Psoas muscle (tissue), 8 donors: ENCODE results near the gene STAT3. TPM values are rescaled to one million over a fixed set of nuclear protein-coding genes. Genes with fewer than 3 reads are reported as not detected.
"Not testable (repeated sequence)": the region's sequence is repeated elsewhere in the genome, so short reads cannot be mapped to it uniquely, and the experiment has no call there.

ENCODE experiments used
- ATAC-seq, 4 donors: fragments of 200-7000 bp; cut with Tn5 transposase; one replicate each; pipeline ENCODE4 v1.9.1; 2020; ENCODE audit warnings: moderate library complexity in 3 of 4, mild to moderate bottlenecking in 2 of 4
- DNase-seq, 2 donors: peaks; one replicate each; pipeline ENCODE4 v3.0.0-alpha.2; 2020
- H3K27ac ChIP-seq: fragments of 200-600 bp; one replicate; pipeline ENCODE4 v1.8.0; 2022
- H3K27me3 ChIP-seq, 3 donors: fragments of 200-600 bp in 1 of 3; one replicate each; pipeline versions ENCODE4 v1.6.1 to v1.8.0; 2013 to 2022; ENCODE audit warnings: low read length in 2 of 3, mild to moderate bottlenecking in 2 of 3, moderate library complexity in 1 of 3; ENCODE audit not compliant: insufficient read depth in 3 of 3
- H3K36me3 ChIP-seq, 2 donors: fragments of 200-600 bp in 1 of 2; one replicate each; pipeline versions ENCODE4 v1.6.1 to v1.8.0; 2013 to 2022; ENCODE audit warnings: low read depth in 1 of 2, mild to moderate bottlenecking in 1 of 2, moderate library complexity in 1 of 2; ENCODE audit not compliant: insufficient read depth in 1 of 2
- H3K4me1 ChIP-seq: fragments of 200-600 bp; one replicate; pipeline ENCODE4 v1.8.0; 2022
- H3K4me3 ChIP-seq: fragments of 200-600 bp; one replicate; pipeline ENCODE4 v1.8.0; 2022; ENCODE audit warnings: mild to moderate bottlenecking
- H3K9me3 ChIP-seq: fragments of 200-600 bp; one replicate; pipeline ENCODE4 v1.8.0; 2022
- WGBS, 3 donors: extraction: QIAGEN DNeasy Blood & Tissue Kit; methylation state at CpG; one replicate each; pipeline versions ENCODE4 v1.1.6 to v1.1.7; 2013; 5-methylcytosine and 5-hydroxymethylcytosine counted together
- intact Hi-C, 2 donors: fragments of 100-400 bp; cut with DNase I; formaldehyde crosslinking; loops; one replicate each; pipeline versions ENCODE4 v1.11.0 to v1.14.2; 2022
- polyA plus RNA-seq, 3 donors: library from polyadenylated mRNA; stranded (reverse); fragments of 200-250 nt; gene quantifications; one replicate each; pipeline ENCODE4 v1.2.3, GENCODE V29; 2013
- total RNA-seq, 4 donors: library from RNA; stranded (reverse); fragmentation: NEBNext Ultra II Directional in 2 of 4; extraction: Animal tissue kit (Norgen Biotek cat#: 25700) in 2 of 4; gene quantifications; one replicate each; pipeline versions ENCODE4 v1.2.1 to v1.2.4, GENCODE V29; 2021 to 2023
- TF ChIP-seq, protein P1 (sequence below): fragments of 200-600 bp; IDR thresholded peaks from one replicate; pipeline ENCODE4 v1.8.0; 2022; ENCODE audit warnings: antibody characterized with exemption
- donor health status: healthy with polysubstance abuse.
- donor health status: DM: no; HTN: no; CAD: no; lungs with moderate emphysema.
- donor health status: Bipolar disorder and iron deficiency.
- donor health status: healthy.
- donor health status: DM: yes; HTN: yes; CAD: no.
- donor health status: DM: no; HTN: no; CAD: no.
- donor health status: DM: no; HTN: no; CAD: no.
- donor health status: DM: yes; HTN: yes; CAD: no.

Gene STAT3
- total and polyA plus RNA-seq, 7 donors: 67.3 to 279 (median 111) TPM

- no peak overlapping the region for H3K4me3 ChIP-seq
- peaks cover 66% of the 10 kb centered on the region for H3K4me1 ChIP-seq
- H3K36me3 ChIP-seq: peaks cover 0 to 2% of the 10 kb centered on the region in 2 donors
- DNase-seq (no peak), ATAC-seq (peak; percentile 85 to 88 (median 88))
- WGBS, 3 donors: 25 to 35% (median 27%) methylated on average over 2 of the region's 2 CpGs
- intact Hi-C loops: no loop called here
- H3K9me3 ChIP-seq: no peaks in the 10 kb centered on the region
- H3K27me3 ChIP-seq: no peaks in the 10 kb centered on the region
- TF ChIP-seq, protein P1, sequence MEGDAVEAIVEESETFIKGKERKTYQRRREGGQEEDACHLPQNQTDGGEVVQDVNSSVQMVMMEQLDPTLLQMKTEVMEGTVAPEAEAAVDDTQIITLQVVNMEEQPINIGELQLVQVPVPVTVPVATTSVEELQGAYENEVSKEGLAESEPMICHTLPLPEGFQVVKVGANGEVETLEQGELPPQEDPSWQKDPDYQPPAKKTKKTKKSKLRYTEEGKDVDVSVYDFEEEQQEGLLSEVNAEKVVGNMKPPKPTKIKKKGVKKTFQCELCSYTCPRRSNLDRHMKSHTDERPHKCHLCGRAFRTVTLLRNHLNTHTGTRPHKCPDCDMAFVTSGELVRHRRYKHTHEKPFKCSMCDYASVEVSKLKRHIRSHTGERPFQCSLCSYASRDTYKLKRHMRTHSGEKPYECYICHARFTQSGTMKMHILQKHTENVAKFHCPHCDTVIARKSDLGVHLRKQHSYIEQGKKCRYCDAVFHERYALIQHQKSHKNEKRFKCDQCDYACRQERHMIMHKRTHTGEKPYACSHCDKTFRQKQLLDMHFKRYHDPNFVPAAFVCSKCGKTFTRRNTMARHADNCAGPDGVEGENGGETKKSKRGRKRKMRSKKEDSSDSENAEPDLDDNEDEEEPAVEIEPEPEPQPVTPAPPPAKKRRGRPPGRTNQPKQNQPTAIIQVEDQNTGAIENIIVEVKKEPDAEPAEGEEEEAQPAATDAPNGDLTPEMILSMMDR: no peak
- H3K27ac ChIP-seq: peak overlapping the region; percentile 74
Measured at GRCh38 chr17:42361781-42362186, 26.5 kb downstream of the STAT3 start.

- 87 to 100% (median 92%) methylated on average over 2 of the region's 2 CpGs for WGBS, 3 donors
Measured at GRCh38 chr17:42360388-42360787, 27.9 kb downstream of the STAT3 start.

DNA sequence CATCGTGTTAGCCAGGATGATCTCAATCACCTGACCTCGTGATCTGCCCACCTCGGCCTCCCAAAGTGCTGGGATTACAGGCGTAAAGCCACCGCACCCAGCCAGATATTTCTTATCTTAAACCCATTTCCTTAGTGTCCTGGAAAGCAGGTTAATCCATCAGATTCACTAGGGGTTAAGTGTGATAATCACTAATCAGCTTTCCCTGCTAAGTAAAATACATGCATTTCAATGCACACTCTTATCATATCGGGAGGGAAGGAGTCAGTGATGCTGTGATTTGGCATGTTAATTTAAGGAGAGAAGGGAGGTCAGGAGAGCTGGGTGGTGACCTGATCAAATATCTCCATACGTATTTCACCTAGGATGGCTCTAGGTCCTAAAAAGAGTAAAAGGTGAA is 29.1 kb downstream of the STAT3 start:
- TF ChIP-seq, protein P1: no peak
- H3K4me1 ChIP-seq: peaks cover 66% of the 10 kb centered on the region

More at GRCh38 chr17:42360388-42360787, 27.9 kb downstream of the STAT3 start:
- peaks cover 71% of the 10 kb centered on the region for H3K4me1 ChIP-seq
- intact Hi-C loops, H3K27me3 ChIP-seq, H3K9me3 ChIP-seq, ATAC-seq, H3K4me3 ChIP-seq, H3K36me3 ChIP-seq: not testable (repeated sequence)
- peak; percentile 36 to 61 for DNase-seq
- peak overlapping the region; percentile 23 for H3K27ac ChIP-seq

GRCh38 chr17:42358434-42358833 is 29.8 kb downstream of the STAT3 start:
- H3K36me3 ChIP-seq: no peaks in the 10 kb centered on the region
- DNase-seq (no peak), ATAC-seq (no peak)
- no peak overlapping the region for H3K4me3 ChIP-seq
- no peaks in the 10 kb centered on the region for H3K27me3 ChIP-seq
- H3K27ac ChIP-seq: no peak overlapping the region
- intact Hi-C loops: no loop called here
- H3K9me3 ChIP-seq: no peaks in the 10 kb centered on the region
- H3K4me1 ChIP-seq: peaks cover 59% of the 10 kb centered on the region
- WGBS, 3 donors: 68 to 87% (median 86%) methylated on average over 1 of the region's 1 CpG
- TF ChIP-seq, protein P1: no peak

More for the DNA sequence above, 29.1 kb downstream of the STAT3 start:
- Histone ChIP-seq H3K36me3 (no peaks in the 10 kb centered on the region), H3K4me3 (no peak overlapping the region), H3K27ac (no peak overlapping the region), H3K27me3 (no peaks in the 10 kb centered on the region), H3K9me3 (no peaks in the 10 kb centered on the region)
- intact Hi-C loops: no loop called here
- DNase-seq: no peak
- 84 to 92% (median 92%) methylated on average over 7 of the region's 7 CpGs for WGBS, 3 donors
- no peak for ATAC-seq

DNA sequence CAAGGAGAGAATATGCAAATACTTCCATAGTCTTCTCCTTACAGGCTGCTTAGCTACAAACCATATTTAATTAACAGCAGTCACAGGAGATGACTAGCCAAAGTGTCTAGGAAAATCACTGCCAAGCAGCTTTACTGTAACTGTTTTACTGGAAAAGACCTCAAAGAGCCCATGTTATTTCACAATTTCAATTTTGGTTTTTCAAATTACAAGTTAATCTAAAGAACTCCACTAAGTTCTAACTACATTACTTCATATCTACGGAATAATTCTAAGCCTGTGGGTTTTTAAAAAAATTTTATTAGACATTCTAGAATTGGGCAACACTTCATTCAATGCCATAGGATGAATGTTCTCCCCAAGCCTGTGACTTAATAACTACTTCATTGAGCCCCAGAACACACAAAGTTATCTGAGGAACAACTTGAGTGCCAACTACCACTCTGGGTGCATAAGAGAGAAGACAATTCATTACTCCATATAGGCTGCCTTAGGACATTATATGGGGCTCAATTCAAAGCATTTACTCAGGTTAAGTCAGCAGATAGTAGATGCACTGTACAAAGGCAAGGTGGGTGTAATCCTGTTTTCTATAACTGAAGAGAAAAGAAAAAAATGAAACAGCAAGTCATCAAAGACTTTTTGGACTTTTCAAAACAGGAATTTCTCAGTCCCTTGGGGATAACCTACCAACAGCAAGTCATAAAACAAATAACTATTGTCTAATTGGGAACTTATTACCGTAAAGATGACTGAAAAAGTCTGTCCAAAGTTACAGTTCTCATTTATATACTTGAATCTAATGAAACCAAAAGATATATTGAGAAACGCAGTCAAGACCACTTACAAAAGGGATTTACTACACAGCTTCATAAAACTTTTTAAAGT is 33.0 kb downstream of the STAT3 start:
- DNase-seq (no peak), ATAC-seq (no peak)
- H3K4me3 ChIP-seq: no peak overlapping the region
- intact Hi-C loops: no loop called here
- H3K9me3 ChIP-seq: no peaks in the 10 kb centered on the region
- H3K27me3 ChIP-seq: no peaks in the 10 kb centered on the region
- 63 to 67% (median 66%) methylated on average over 3 of the region's 3 CpGs for WGBS, 3 donors
- peaks cover 36% of the 10 kb centered on the region for H3K4me1 ChIP-seq
- H3K27ac ChIP-seq: no peak overlapping the region
- H3K36me3 ChIP-seq: no peaks in the 10 kb centered on the region
- TF ChIP-seq, protein P1: no peak
